ACC112 (cell line): Measurements from ENCODE around the gene OR9A2.
"Not testable (repeated sequence)": the region's sequence is repeated elsewhere in the genome, so short reads cannot be mapped to it uniquely, and the experiment has no call there.

ENCODE experiments used
- H2AFZ ChIP-seq: fragments of 200-600 bp; sonication (generic); one replicate; pipeline ENCODE4 v1.6.0; 2017; ENCODE audit warnings: antibody characterized with exemption, low read length; ENCODE audit not compliant: unreplicated experiment
- H3K27ac ChIP-seq: fragments of 200-600 bp; sonication (generic); 2 replicates; pipeline ENCODE4 v1.5.1; 2014; ENCODE audit warnings: low read depth, mild to moderate bottlenecking, antibody characterized with exemption, low read length, moderate library complexity
- H3K27me3 ChIP-seq: fragments of 200-600 bp; sonication (generic); 2 replicates; pipeline ENCODE4 v1.6.1; 2014; ENCODE audit warnings: mild to moderate bottlenecking, antibody characterized with exemption, low read length, moderate library complexity, mixed read lengths; ENCODE audit not compliant: insufficient read depth
- H3K36me3 ChIP-seq: fragments of 200-600 bp; sonication (generic); 2 replicates; pipeline ENCODE4 v1.6.1; 2016; ENCODE audit warnings: mild to moderate bottlenecking, antibody characterized with exemption, low read length, moderate library complexity, mixed read lengths; ENCODE audit not compliant: insufficient read depth
- H3K4me1 ChIP-seq: fragments of 200-600 bp; sonication (generic); one replicate; pipeline ENCODE4 v1.6.1; 2016; ENCODE audit warnings: low read length, mixed read lengths; ENCODE audit not compliant: insufficient read depth, unreplicated experiment, control insufficient read depth
- H3K4me3 ChIP-seq: fragments of 200-600 bp; sonication (generic); 2 replicates; pipeline ENCODE4 v1.5.1; 2014; ENCODE audit warnings: mild to moderate bottlenecking, low read depth, low read length
- H3K79me2 ChIP-seq: fragments of 200-600 bp; sonication (generic); one replicate; pipeline ENCODE4 v1.6.0; 2016; ENCODE audit warnings: low read length; ENCODE audit not compliant: control insufficient read depth, unreplicated experiment, insufficient read depth

OR9A2 gene

DNA sequence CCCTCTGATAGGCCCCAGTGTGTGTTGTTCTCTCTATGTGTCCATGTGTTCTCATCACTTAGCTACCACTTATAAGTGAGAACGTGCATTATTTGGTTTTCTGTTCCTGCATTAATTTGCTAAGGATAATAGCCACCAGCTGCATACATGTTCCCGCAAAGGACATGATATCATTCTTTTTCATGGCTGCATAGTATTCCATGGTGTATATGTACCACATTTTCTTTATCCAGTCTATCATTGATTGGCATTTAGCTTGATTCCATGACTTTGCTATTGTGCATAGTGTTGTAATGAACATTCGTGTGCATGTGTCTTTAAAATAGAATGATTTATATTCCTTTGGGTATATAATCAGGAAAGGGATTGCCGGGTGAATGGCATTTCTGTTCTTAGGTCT, 48.5 kb downstream of the OR9A2 start:
- not testable (repeated sequence) for H2AFZ ChIP-seq, H3K27ac ChIP-seq, H3K27me3 ChIP-seq, H3K4me1 ChIP-seq, H3K4me3 ChIP-seq, H3K36me3 ChIP-seq, H3K79me2 ChIP-seq
